Cardiac muscle cell (in vitro differentiated cells and primary cell): ENCODE data around the gene COL23A1. TPM values are rescaled to one million over a fixed set of nuclear protein-coding genes. Genes with fewer than 3 reads are reported as not detected.

Experiments
- DNase-seq, 2 donors: peaks; one replicate each; pipeline versions ENCODE4 v3.0.0 to v3.0.0-alpha.2; 2010 to 2017; ENCODE audit warnings: low read depth in 1 of 2, low spot score in 1 of 2
- H3K27ac ChIP-seq: fragments of 200-600 bp; sonication (generic); 2 replicates; pipeline ENCODE4 v1.5.1; 2016
- H3K27me3 ChIP-seq: fragments of 200-600 bp; sonication (generic); 2 replicates; pipeline ENCODE4 v1.6.0; 2016; ENCODE audit warnings: control low read depth
- H3K36me3 ChIP-seq: fragments of 200-600 bp; sonication (generic); 2 replicates; pipeline ENCODE4 v1.5.1; 2016; ENCODE audit warnings: control low read depth
- H3K4me1 ChIP-seq: fragments of 200-600 bp; sonication (generic); 2 replicates; pipeline ENCODE4 v1.8.1; 2017; ENCODE audit warnings: low read depth, mild to moderate bottlenecking, mixed run types
- H3K4me3 ChIP-seq: fragments of 200-600 bp; sonication (generic); 2 replicates; pipeline ENCODE4 v1.5.1; 2016; ENCODE audit warnings: mild to moderate bottlenecking
- H3K9me3 ChIP-seq: fragments of 200-600 bp; sonication (generic); 2 replicates; pipeline ENCODE4 v1.5.1; 2017; ENCODE audit warnings: low read depth, mild to moderate bottlenecking, control low read depth
- polyA plus RNA-seq: library from polyadenylated mRNA; unstranded; fragments of >200 nt; fragmentation: Nextera tagmentation; extraction: Ambion mirVana; gene quantifications from 2 replicates; pipeline ENCODE4 v1.2.1, GENCODE V29; 2016
- total RNA-seq: library from RNA; depleted of rRNA; stranded (reverse); fragments of >200 nt; gene quantifications from 2 replicates; pipeline ENCODE4 v1.2.3, GENCODE V29; 2016
- TF ChIP-seq, protein P1 (sequence below): IDR thresholded peaks from 2 replicates; pipeline ENCODE4 v1.5.1; 2012; ENCODE audit warnings: low read depth, mild to moderate bottlenecking, low read length

Gene COL23A1
- total and polyA plus RNA-seq, 2 experiments from 2014 or later = 28.9 to 43.0 TPM

- TF ChIP-seq, protein P1, sequence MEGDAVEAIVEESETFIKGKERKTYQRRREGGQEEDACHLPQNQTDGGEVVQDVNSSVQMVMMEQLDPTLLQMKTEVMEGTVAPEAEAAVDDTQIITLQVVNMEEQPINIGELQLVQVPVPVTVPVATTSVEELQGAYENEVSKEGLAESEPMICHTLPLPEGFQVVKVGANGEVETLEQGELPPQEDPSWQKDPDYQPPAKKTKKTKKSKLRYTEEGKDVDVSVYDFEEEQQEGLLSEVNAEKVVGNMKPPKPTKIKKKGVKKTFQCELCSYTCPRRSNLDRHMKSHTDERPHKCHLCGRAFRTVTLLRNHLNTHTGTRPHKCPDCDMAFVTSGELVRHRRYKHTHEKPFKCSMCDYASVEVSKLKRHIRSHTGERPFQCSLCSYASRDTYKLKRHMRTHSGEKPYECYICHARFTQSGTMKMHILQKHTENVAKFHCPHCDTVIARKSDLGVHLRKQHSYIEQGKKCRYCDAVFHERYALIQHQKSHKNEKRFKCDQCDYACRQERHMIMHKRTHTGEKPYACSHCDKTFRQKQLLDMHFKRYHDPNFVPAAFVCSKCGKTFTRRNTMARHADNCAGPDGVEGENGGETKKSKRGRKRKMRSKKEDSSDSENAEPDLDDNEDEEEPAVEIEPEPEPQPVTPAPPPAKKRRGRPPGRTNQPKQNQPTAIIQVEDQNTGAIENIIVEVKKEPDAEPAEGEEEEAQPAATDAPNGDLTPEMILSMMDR = no peak
- no peak overlapping the region for H3K4me3 ChIP-seq
- H3K36me3 ChIP-seq = no peaks in the 10 kb centered on the region
- no peak overlapping the region for H3K27ac ChIP-seq
- no peaks in the 10 kb centered on the region for H3K9me3 ChIP-seq
- DNase-seq = no peak
- H3K4me1 ChIP-seq = peaks cover 12% of the 10 kb centered on the region
- H3K27me3 ChIP-seq = no peaks in the 10 kb centered on the region
Measured at GRCh38 chr5:178377583-178378270, 212.5 kb downstream of the COL23A1 start.

GRCh38 chr5:178376921-178377582 lies 213.1 kb downstream of the COL23A1 start:
- TF ChIP-seq, protein P1 = no peak
- Histone ChIP-seq H3K4me3 (no peak overlapping the region), H3K4me1 (peaks cover 8% of the 10 kb centered on the region), H3K9me3 (no peaks in the 10 kb centered on the region), H3K27ac (no peak overlapping the region), H3K36me3 (no peaks in the 10 kb centered on the region), H3K27me3 (no peaks in the 10 kb centered on the region)
- no peak for DNase-seq

GRCh38 chr5:178375348-178375747 lies 214.8 kb downstream of the COL23A1 start:
- TF ChIP-seq, protein P1 = no peak
- Histone ChIP-seq H3K9me3 (no peaks in the 10 kb centered on the region), H3K4me3 (no peak overlapping the region), H3K27ac (no peak overlapping the region), H3K27me3 (no peaks in the 10 kb centered on the region), H3K4me1 (peaks cover 13% of the 10 kb centered on the region), H3K36me3 (no peaks in the 10 kb centered on the region)
- DNase-seq = no peak

DNA sequence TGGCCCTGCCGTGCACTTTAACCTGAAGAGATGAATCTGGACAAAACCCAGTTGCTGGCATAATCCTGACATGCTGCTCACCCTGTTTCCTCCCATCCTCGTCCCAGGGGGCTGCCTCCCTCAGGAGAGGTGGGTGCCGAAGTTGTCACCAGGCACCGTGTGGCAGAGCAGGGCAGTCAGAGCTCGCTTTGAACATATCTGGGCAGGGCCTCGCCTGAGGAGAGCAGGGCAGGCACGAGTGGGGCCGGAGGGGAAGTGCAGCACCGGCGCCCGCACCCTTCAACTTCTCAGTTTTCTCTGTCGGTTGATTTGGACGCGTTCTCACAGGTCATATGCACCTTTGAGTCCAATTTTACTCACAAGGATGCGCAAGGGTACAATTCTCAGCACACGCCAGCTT lies 216.5 kb downstream of the COL23A1 start:
- H3K27ac ChIP-seq = no peak overlapping the region
- no peaks in the 10 kb centered on the region for H3K36me3 ChIP-seq
- no peaks in the 10 kb centered on the region for H3K9me3 ChIP-seq
- H3K27me3 ChIP-seq = no peaks in the 10 kb centered on the region
- DNase-seq = no peak
- TF ChIP-seq, protein P1 = no peak
- H3K4me3 ChIP-seq = no peak overlapping the region
- peaks cover 13% of the 10 kb centered on the region for H3K4me1 ChIP-seq

DNA sequence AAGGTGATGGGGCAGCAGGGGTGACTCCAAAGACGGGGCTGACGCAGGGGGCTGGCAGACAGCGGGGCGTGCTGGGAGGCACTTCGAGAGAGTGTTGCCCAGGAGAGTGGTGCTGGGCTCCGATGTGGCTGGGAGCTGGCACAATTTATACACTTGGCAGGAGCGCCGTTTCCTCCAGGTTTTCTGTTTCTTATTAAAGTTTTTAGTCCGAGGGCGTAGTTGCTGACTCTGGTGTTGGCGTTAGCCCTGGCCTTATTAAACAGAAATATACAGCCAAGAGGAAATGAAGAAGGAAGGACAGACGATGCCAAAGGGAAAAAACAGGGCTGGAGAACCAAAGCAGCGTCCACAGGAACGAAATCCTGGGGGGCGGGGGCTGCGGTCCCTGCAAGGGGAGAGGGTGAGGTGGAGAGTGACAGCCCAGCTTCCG lies 218.0 kb downstream of the COL23A1 start:
- DNase-seq = no peak
- Histone ChIP-seq H3K27me3 (no peaks in the 10 kb centered on the region), H3K4me1 (peaks cover 13% of the 10 kb centered on the region), H3K36me3 (no peaks in the 10 kb centered on the region), H3K27ac (no peak overlapping the region), H3K4me3 (no peak overlapping the region), H3K9me3 (no peaks in the 10 kb centered on the region)
- TF ChIP-seq, protein P1 = no peak
